Ovary (tissue), 3 donors: ENCODE measurements around the gene FANK1.

Experiments
- EP300 ChIP-seq: sonication (generic); formaldehyde crosslinking; IDR thresholded peaks from one replicate; pipeline ENCODE4 v1.6.1; 2017; ENCODE audit warnings: antibody characterized with exemption
- POLR2A ChIP-seq: fragments of 450-650 bp; IDR thresholded peaks from one replicate; pipeline ENCODE4 v1.6.1; 2017; ENCODE audit warnings: antibody characterized with exemption, mild to moderate bottlenecking, moderate library complexity
- TF ChIP-seq, protein P1 (sequence below), 3 donors: fragments of 450-650 bp in 2 of 3; fragments of 200-600 bp in 1 of 3; IDR thresholded peaks; one replicate each; pipeline versions ENCODE4 v1.5.1 to v1.8.0; 2016 to 2022; ENCODE audit warnings: antibody characterized with exemption in 3 of 3, mild to moderate bottlenecking in 1 of 3
- donor health status: DM: no; HTN: no; CAD: no.

DNA sequence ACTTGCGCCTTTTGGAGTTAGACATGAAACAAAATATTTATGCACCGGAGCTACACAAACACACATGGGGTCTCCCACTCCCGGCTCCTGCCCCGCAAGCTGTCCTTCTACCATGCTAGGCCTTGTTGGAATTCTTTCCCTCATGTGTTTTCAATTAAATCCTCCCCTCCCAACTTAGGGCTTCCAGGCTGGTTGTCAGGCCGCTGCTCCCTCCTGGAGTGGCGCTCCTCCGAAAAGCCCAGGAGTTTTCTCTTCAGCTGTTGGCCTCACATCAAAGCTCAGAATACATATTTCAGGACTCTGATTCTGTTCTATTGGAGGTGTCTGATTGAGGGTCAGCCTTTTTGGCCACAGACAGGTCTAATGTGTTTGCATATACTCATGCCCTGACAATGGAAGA lies 113.3 kb downstream of the FANK1 start:
- TF ChIP-seq, protein P1, sequence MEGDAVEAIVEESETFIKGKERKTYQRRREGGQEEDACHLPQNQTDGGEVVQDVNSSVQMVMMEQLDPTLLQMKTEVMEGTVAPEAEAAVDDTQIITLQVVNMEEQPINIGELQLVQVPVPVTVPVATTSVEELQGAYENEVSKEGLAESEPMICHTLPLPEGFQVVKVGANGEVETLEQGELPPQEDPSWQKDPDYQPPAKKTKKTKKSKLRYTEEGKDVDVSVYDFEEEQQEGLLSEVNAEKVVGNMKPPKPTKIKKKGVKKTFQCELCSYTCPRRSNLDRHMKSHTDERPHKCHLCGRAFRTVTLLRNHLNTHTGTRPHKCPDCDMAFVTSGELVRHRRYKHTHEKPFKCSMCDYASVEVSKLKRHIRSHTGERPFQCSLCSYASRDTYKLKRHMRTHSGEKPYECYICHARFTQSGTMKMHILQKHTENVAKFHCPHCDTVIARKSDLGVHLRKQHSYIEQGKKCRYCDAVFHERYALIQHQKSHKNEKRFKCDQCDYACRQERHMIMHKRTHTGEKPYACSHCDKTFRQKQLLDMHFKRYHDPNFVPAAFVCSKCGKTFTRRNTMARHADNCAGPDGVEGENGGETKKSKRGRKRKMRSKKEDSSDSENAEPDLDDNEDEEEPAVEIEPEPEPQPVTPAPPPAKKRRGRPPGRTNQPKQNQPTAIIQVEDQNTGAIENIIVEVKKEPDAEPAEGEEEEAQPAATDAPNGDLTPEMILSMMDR (IDR thresholded peaks at IDR 0.05) = no peak
- TF ChIP-seq EP300 = no peak
- TF ChIP-seq POLR2A = no peak
